Psoas muscle (tissue), 8 donors: Measurements from ENCODE around the gene SPRED3. TPM values are rescaled to one million over a fixed set of nuclear protein-coding genes. Genes with fewer than 3 reads are reported as not detected.
"Not testable (repeated sequence)": the region's sequence is repeated elsewhere in the genome, so short reads cannot be mapped to it uniquely, and the experiment has no call there.

ENCODE experiments used
- ATAC-seq, 4 donors: fragments of 200-7000 bp; cut with Tn5 transposase; one replicate each; pipeline ENCODE4 v1.9.1; 2020; ENCODE audit warnings: moderate library complexity in 3 of 4, mild to moderate bottlenecking in 2 of 4
- DNase-seq, 2 donors: peaks; one replicate each; pipeline ENCODE4 v3.0.0-alpha.2; 2020
- H3K27ac ChIP-seq: fragments of 200-600 bp; one replicate; pipeline ENCODE4 v1.8.0; 2022
- H3K27me3 ChIP-seq, 3 donors: fragments of 200-600 bp in 1 of 3; one replicate each; pipeline versions ENCODE4 v1.6.1 to v1.8.0; 2013 to 2022; ENCODE audit warnings: low read length in 2 of 3, mild to moderate bottlenecking in 2 of 3, moderate library complexity in 1 of 3; ENCODE audit not compliant: insufficient read depth in 3 of 3
- H3K36me3 ChIP-seq, 2 donors: fragments of 200-600 bp in 1 of 2; one replicate each; pipeline versions ENCODE4 v1.6.1 to v1.8.0; 2013 to 2022; ENCODE audit warnings: low read depth in 1 of 2, mild to moderate bottlenecking in 1 of 2, moderate library complexity in 1 of 2; ENCODE audit not compliant: insufficient read depth in 1 of 2
- H3K4me1 ChIP-seq: fragments of 200-600 bp; one replicate; pipeline ENCODE4 v1.8.0; 2022
- H3K4me3 ChIP-seq: fragments of 200-600 bp; one replicate; pipeline ENCODE4 v1.8.0; 2022; ENCODE audit warnings: mild to moderate bottlenecking
- H3K9me3 ChIP-seq: fragments of 200-600 bp; one replicate; pipeline ENCODE4 v1.8.0; 2022
- CTCF ChIP-seq: fragments of 200-600 bp; IDR thresholded peaks from one replicate; pipeline ENCODE4 v1.8.0; 2022; ENCODE audit warnings: antibody characterized with exemption
- WGBS, 3 donors: extraction: QIAGEN DNeasy Blood & Tissue Kit; methylation state at CpG; one replicate each; pipeline versions ENCODE4 v1.1.6 to v1.1.7; 2013; 5-methylcytosine and 5-hydroxymethylcytosine counted together
- intact Hi-C, 2 donors: fragments of 100-400 bp; cut with DNase I; formaldehyde crosslinking; loops; one replicate each; pipeline versions ENCODE4 v1.11.0 to v1.14.2; 2022
- polyA plus RNA-seq, 3 donors: library from polyadenylated mRNA; stranded (reverse); fragments of 200-250 nt; gene quantifications; one replicate each; pipeline ENCODE4 v1.2.3, GENCODE V29; 2013
- total RNA-seq, 4 donors: library from RNA; stranded (reverse); fragmentation: NEBNext Ultra II Directional in 2 of 4; extraction: Animal tissue kit (Norgen Biotek cat#: 25700) in 2 of 4; gene quantifications; one replicate each; pipeline versions ENCODE4 v1.2.1 to v1.2.4, GENCODE V29; 2021 to 2023
- donor health status: healthy with polysubstance abuse.
- donor health status: DM: no; HTN: no; CAD: no; lungs with moderate emphysema.
- donor health status: Bipolar disorder and iron deficiency.
- donor health status: healthy.
- donor health status: DM: yes; HTN: yes; CAD: no.
- donor health status: DM: no; HTN: no; CAD: no.
- donor health status: DM: no; HTN: no; CAD: no.
- donor health status: DM: yes; HTN: yes; CAD: no.

Gene SPRED3
- total and polyA plus RNA-seq, 7 donors, result 0.01 to 2.1 (median 1.0) TPM

GRCh38 chr19:38362076-38362945, 26.2 kb upstream of the SPRED3 start:
- TF ChIP-seq CTCF, result no peak
- Histone ChIP-seq H3K27ac (peak overlapping the region; percentile 36), H3K36me3 (no peaks in the 10 kb centered on the region), H3K9me3 (no peaks in the 10 kb centered on the region), H3K27me3 (peaks cover 0 to 26% (median 9%) of the 10 kb centered on the region in 3 donors), H3K4me1 (peaks cover 12% of the 10 kb centered on the region), H3K4me3 (peak overlapping the region; percentile 75)
- ATAC-seq (peak; percentile 56 to 74 (median 68)), DNase-seq (peak; percentile 83 to 87)
- WGBS, 3 donors, result 2% methylated on average over 60 to 68 of the region's 68 CpGs
- intact Hi-C loops, result no loop called here

GRCh38 chr19:38362946-38363688, 25.4 kb upstream of the SPRED3 start:
- ATAC-seq, result not testable (repeated sequence)
- 77 to 79% (median 79%) methylated on average over 14 to 15 of the region's 16 CpGs for WGBS, 3 donors

GRCh38 chr19:38367041-38367440, 21.5 kb upstream of the SPRED3 start:
- no peak overlapping the region for H3K4me3 ChIP-seq
- no peaks in the 10 kb centered on the region for H3K36me3 ChIP-seq
- no peak overlapping the region for H3K27ac ChIP-seq
- TF ChIP-seq CTCF, result no peak
- ATAC-seq, result no peak
- H3K4me1 ChIP-seq, result peaks cover 11% of the 10 kb centered on the region
- WGBS, 3 donors, result 78 to 82% (median 78%) methylated on average over 12 of the region's 12 CpGs
- intact Hi-C loops, result no loop called here
- DNase-seq, result no peak
- H3K9me3 ChIP-seq, result no peaks in the 10 kb centered on the region
- peaks cover 0 to 14% (median 2%) of the 10 kb centered on the region in 3 donors for H3K27me3 ChIP-seq

More at GRCh38 chr19:38362946-38363688, 25.4 kb upstream of the SPRED3 start:
- peak overlapping the region; percentile 75 for H3K4me3 ChIP-seq
- peaks cover 0 to 27% (median 9%) of the 10 kb centered on the region in 3 donors for H3K27me3 ChIP-seq
- H3K27ac ChIP-seq, H3K9me3 ChIP-seq, intact Hi-C loops, DNase-seq, H3K36me3 ChIP-seq: not testable (repeated sequence)
- peaks cover 12% of the 10 kb centered on the region for H3K4me1 ChIP-seq

- Histone ChIP-seq H3K4me1 (peaks cover 5% of the 10 kb centered on the region), H3K27ac (no peak overlapping the region), H3K36me3 (no peaks in the 10 kb centered on the region), H3K27me3 (peaks cover 0 to 14% (median 2%) of the 10 kb centered on the region in 3 donors), H3K4me3 (no peak overlapping the region), H3K9me3 (no peaks in the 10 kb centered on the region)
- DNase-seq, result no peak
- ATAC-seq, result no peak
- intact Hi-C loops, result no loop called here
- TF ChIP-seq CTCF, result no peak
- 87 to 92% (median 89%) methylated on average over 2 of the region's 2 CpGs for WGBS, 3 donors
Measured at GRCh38 chr19:38369584-38369983, 18.9 kb upstream of the SPRED3 start.

GRCh38 chr19:38370299-38370698, 18.2 kb upstream of the SPRED3 start:
- Histone ChIP-seq H3K4me3 (no peak overlapping the region), H3K4me1 (peaks cover 5% of the 10 kb centered on the region), H3K36me3 (no peaks in the 10 kb centered on the region), H3K27me3 (peaks cover 0 to 7% (median 2%) of the 10 kb centered on the region in 3 donors), H3K27ac (no peak overlapping the region), H3K9me3 (no peaks in the 10 kb centered on the region)
- no peak for ATAC-seq
- DNase-seq, result no peak
- no peak for TF ChIP-seq CTCF
- 66 to 72% (median 71%) methylated on average over 12 of the region's 12 CpGs for WGBS, 3 donors
- intact Hi-C loops, result loop anchor here in 1 of 2 donors (2.0 kb wide), 1 partner anchor 31 kb away; no protein-coding TSS in a partner anchor
